Measurements from ENCODE around the gene PLA2G5. TPM values are rescaled to one million over a fixed set of nuclear protein-coding genes. Genes with fewer than 3 reads are reported as not detected.

The PLA2G5 gene
- polyA plus RNA-seq, 5 donors: 0.26 to 1.3 (median 0.66) TPM

- DNase-seq: no peak
Observed at GRCh38 chr1:20063861-20064292, 6.1 kb upstream of the PLA2G5 start.

GRCh38 chr1:20068722-20069121 lies 1.3 kb upstream of the PLA2G5 start:
- DNase-seq: no peak

GRCh38 chr1:20070357-20070756 lies 363 bp downstream of the PLA2G5 start:
- no peak for DNase-seq

GRCh38 chr1:20071416-20071815 lies 1.4 kb downstream of the PLA2G5 start:
- DNase-seq: no peak

GRCh38 chr1:20072771-20073170 lies 2.8 kb downstream of the PLA2G5 start:
- DNase-seq: no peak

- DNase-seq: no peak
Observed at GRCh38 chr1:20073256-20073655, 3.3 kb downstream of the PLA2G5 start.

GRCh38 chr1:20074055-20074724 lies 4.2 kb downstream of the PLA2G5 start:
- DNase-seq: no peak

GRCh38 chr1:20074725-20075171 lies 4.8 kb downstream of the PLA2G5 start:
- DNase-seq: no peak

- no peak for DNase-seq
Observed at GRCh38 chr1:20075345-20075744, 5.4 kb downstream of the PLA2G5 start.

- no peak for DNase-seq
Observed at GRCh38 chr1:20076223-20076622, 6.2 kb downstream of the PLA2G5 start.

GRCh38 chr1:20076710-20077461 lies 6.9 kb downstream of the PLA2G5 start:
- DNase-seq: no peak

GRCh38 chr1:20078171-20078651 lies 8.2 kb downstream of the PLA2G5 start:
- no peak for DNase-seq

- DNase-seq: no peak
Observed at GRCh38 chr1:20078711-20079110, 8.7 kb downstream of the PLA2G5 start.

GRCh38 chr1:20079661-20080305 lies 9.8 kb downstream of the PLA2G5 start:
- DNase-seq: no peak

GRCh38 chr1:20080441-20081352 lies 10.7 kb downstream of the PLA2G5 start:
- no peak for DNase-seq

- DNase-seq: no peak
Observed at GRCh38 chr1:20081353-20081810, 11.4 kb downstream of the PLA2G5 start.

GRCh38 chr1:20082772-20083171 lies 12.8 kb downstream of the PLA2G5 start:
- DNase-seq: no peak

GRCh38 chr1:20083178-20083944 lies 13.4 kb downstream of the PLA2G5 start:
- no peak for DNase-seq

GRCh38 chr1:20086800-20087199 lies 16.8 kb downstream of the PLA2G5 start:
- DNase-seq: no peak

GRCh38 chr1:20087668-20088067 lies 17.7 kb downstream of the PLA2G5 start:
- DNase-seq: no peak

Measured in right lung (tissue), 5 donors.